OCI-LY7 (cell line): ENCODE data around the gene ERN2. TPM values are rescaled to one million over a fixed set of nuclear protein-coding genes. Genes with fewer than 3 reads are reported as not detected.
"Not testable (repeated sequence)": the region's sequence is repeated elsewhere in the genome, so short reads cannot be mapped to it uniquely, and the experiment has no call there.

Source experiments
- BruUV-seq: library from RNA; stranded (reverse); fragments of 400-500 nt; replicated peaks from 2 replicates; lab custom pipeline; 2021; lab: Mats Ljungman, UMichigan
- CTCF ChIA-PET: fragments of 300-600 bp; sonication (Branson Sonifier 250); formaldehyde crosslinking; loops from one replicate; lab custom pipeline; 2022; ENCODE audit warnings: antibody characterized with exemption; ENCODE audit not compliant: unreplicated experiment; lab: Charles Lee
- POLR2A ChIA-PET: fragments of 300-600 bp; sonication (Branson Sonifier 250); formaldehyde crosslinking; loops from one replicate; lab custom pipeline; 2022; ENCODE audit warnings: antibody characterized with exemption; lab: Charles Lee
- DNase-seq: peaks from one replicate; pipeline ENCODE4 v3.0.0-alpha.2; 2015; ENCODE audit warnings: low spot score
- H2AFZ ChIP-seq: fragments of 200-600 bp; sonication (generic), shearing (Covaris generic); 2 replicates; pipeline ENCODE4 v1.6.1; 2014; ENCODE audit warnings: mild to moderate bottlenecking, antibody characterized with exemption, low read length, moderate library complexity
- H3K27ac ChIP-seq: fragments of 200-600 bp; sonication (generic); 2 replicates; pipeline ENCODE4 v1.5.1; 2014; ENCODE audit warnings: mixed run types, low read depth, mild to moderate bottlenecking, moderate library complexity, low read length, inconsistent platforms; ENCODE audit not compliant: poor library complexity, severe bottlenecking
- H3K36me3 ChIP-seq: fragments of 200-600 bp; sonication (generic); 2 replicates; pipeline ENCODE4 v1.6.1; 2014; ENCODE audit warnings: mild to moderate bottlenecking, antibody characterized with exemption, low read length, moderate library complexity, mixed read lengths; ENCODE audit not compliant: insufficient read depth
- H3K4me1 ChIP-seq: fragments of 200-600 bp; sonication (generic); 2 replicates; pipeline ENCODE4 v1.5.1; 2014; ENCODE audit warnings: mild to moderate bottlenecking, low read length; ENCODE audit not compliant: insufficient read depth, poor library complexity, severe bottlenecking
- H3K4me2 ChIP-seq: fragments of 200-600 bp; sonication (generic); 2 replicates; pipeline ENCODE4 v1.6.1; 2014; ENCODE audit warnings: mild to moderate bottlenecking, low read length
- H3K4me3 ChIP-seq: fragments of 200-600 bp; sonication (generic); 2 replicates; pipeline ENCODE4 v1.5.1; 2014; ENCODE audit warnings: mild to moderate bottlenecking, low read depth, low read length; ENCODE audit not compliant: poor library complexity, severe bottlenecking
- H3K79me2 ChIP-seq: fragments of 200-600 bp; sonication (generic); 2 replicates; pipeline ENCODE4 v1.6.1; 2016; ENCODE audit warnings: low read depth, mild to moderate bottlenecking, low read length, moderate library complexity, mixed read lengths; ENCODE audit not compliant: insufficient read depth
- H3K9me2 ChIP-seq: fragments of 200-600 bp; sonication (generic); 2 replicates; pipeline ENCODE4 v1.6.1; 2016; ENCODE audit warnings: mild to moderate bottlenecking, low read length, mixed read lengths; ENCODE audit not compliant: insufficient read depth
- H3K9me3 ChIP-seq: fragments of 200-600 bp; sonication (generic); 2 replicates; pipeline ENCODE4 v1.6.1; 2014; ENCODE audit warnings: mild to moderate bottlenecking, mixed run types, low read length, mixed read lengths
- H4K20me1 ChIP-seq: fragments of 200-600 bp; sonication (generic); 2 replicates; pipeline ENCODE4 v1.6.1; 2014; ENCODE audit warnings: mild to moderate bottlenecking, antibody characterized with exemption, low read length, moderate library complexity, mixed read lengths; ENCODE audit not compliant: insufficient read depth
- EZH2phosphoT487 ChIP-seq: fragments of 200-600 bp; sonication (generic); IDR thresholded peaks from 2 replicates; pipeline ENCODE4 v1.6.1; 2018; ENCODE audit warnings: low read depth, borderline replicate concordance, mild to moderate bottlenecking, mixed run types, antibody characterized with exemption, low read length, moderate library complexity, mixed read lengths
- intact Hi-C: fragments of 100-400 bp; cut with micrococcal nuclease; formaldehyde crosslinking; loops from one replicate; pipeline ENCODE4 v1.10.0; 2022; ENCODE audit not compliant: unreplicated experiment
- total RNA-seq, 2 experiments: library from RNA; depleted of rRNA in 1 of 2; stranded (reverse); fragments of >200 nt in 1 of 2; shearing (Covaris generic) in 1 of 2; gene quantifications; 2 replicates each; pipeline ENCODE4 v1.2.3, GENCODE V29; 2014 to 2022
- TF ChIP-seq, protein P1 (sequence below): fragments of 200-600 bp; sonication (generic); conservative IDR thresholded peaks from 2 replicates; pipeline ENCODE4 v1.5.1; 2014; ENCODE audit warnings: mild to moderate bottlenecking, antibody characterized with exemption, low read length, moderate library complexity, mixed read lengths

ERN2 gene
- total RNA-seq, 2 experiments from 2014 or later = 1.2 to 2.5 TPM

- no peak for DNase-seq
- no peak overlapping the region for H3K4me3 ChIP-seq
- no peak overlapping the region for H3K27ac ChIP-seq
- no peaks in the 10 kb centered on the region for H3K4me1 ChIP-seq
- no peaks in the 10 kb centered on the region for H3K36me3 ChIP-seq
- 0 out of 2 replicates have a peak, but pooled peaks cover 3% of the 10 kb centered on the region for H3K9me3 ChIP-seq
- no peaks in the 10 kb centered on the region for H3K9me2 ChIP-seq
- H3K4me2 ChIP-seq = no peak overlapping the region
- CTCF ChIA-PET = no interaction called here
- intact Hi-C loops = no loop called here
- H3K79me2 ChIP-seq = no peaks in the 10 kb centered on the region
- no peak for TF ChIP-seq EZH2phosphoT487
- TF ChIP-seq, protein P1, sequence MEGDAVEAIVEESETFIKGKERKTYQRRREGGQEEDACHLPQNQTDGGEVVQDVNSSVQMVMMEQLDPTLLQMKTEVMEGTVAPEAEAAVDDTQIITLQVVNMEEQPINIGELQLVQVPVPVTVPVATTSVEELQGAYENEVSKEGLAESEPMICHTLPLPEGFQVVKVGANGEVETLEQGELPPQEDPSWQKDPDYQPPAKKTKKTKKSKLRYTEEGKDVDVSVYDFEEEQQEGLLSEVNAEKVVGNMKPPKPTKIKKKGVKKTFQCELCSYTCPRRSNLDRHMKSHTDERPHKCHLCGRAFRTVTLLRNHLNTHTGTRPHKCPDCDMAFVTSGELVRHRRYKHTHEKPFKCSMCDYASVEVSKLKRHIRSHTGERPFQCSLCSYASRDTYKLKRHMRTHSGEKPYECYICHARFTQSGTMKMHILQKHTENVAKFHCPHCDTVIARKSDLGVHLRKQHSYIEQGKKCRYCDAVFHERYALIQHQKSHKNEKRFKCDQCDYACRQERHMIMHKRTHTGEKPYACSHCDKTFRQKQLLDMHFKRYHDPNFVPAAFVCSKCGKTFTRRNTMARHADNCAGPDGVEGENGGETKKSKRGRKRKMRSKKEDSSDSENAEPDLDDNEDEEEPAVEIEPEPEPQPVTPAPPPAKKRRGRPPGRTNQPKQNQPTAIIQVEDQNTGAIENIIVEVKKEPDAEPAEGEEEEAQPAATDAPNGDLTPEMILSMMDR = no peak
- no peak overlapping the region for H2AFZ ChIP-seq
- no peaks in the 10 kb centered on the region for H4K20me1 ChIP-seq
- POLR2A ChIA-PET = interaction anchor here (0.5 kb wide), 1 partner anchor 48 kb away, joined by 3 read pairs; no protein-coding TSS in a partner anchor
- no TSS peak for BruUV-seq
Measured at GRCh38 chr16:23724785-23725131, 11.7 kb upstream of the ERN2 start.

DNA sequence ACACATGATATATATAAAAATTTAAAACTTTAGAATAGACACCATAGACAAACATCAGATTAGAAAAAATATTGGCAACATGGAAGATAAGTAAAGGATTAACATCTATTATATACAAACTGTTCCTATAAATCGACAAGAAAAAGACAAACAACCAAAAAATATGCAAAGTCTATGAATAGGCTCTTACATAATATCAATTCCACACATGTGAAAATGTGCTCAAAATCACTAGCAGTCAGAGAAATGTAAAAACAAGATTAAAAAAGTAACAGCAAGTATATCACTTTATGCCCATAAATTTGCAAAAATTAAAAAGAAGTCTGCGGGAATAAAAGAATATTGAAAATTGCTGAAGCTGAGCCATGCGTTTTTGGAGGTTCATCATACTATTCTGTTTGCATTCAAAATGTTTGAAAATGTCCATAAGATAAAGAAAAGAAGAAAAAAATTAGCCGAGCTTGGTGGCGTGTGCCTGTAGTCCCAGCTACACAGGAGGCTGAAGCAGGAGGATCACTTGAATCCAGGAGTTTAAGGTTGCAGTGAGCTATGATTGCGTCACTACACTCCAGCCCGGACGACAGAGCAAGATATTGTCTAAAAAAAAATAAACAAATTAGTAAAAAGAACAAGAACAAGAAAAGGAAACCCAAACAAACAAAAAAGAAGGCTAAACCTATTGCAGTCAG, 11.2 kb upstream of the ERN2 start:
- no peak overlapping the region for H3K27ac ChIP-seq
- H3K79me2 ChIP-seq = no peaks in the 10 kb centered on the region
- BruUV-seq = no TSS peak

DNA sequence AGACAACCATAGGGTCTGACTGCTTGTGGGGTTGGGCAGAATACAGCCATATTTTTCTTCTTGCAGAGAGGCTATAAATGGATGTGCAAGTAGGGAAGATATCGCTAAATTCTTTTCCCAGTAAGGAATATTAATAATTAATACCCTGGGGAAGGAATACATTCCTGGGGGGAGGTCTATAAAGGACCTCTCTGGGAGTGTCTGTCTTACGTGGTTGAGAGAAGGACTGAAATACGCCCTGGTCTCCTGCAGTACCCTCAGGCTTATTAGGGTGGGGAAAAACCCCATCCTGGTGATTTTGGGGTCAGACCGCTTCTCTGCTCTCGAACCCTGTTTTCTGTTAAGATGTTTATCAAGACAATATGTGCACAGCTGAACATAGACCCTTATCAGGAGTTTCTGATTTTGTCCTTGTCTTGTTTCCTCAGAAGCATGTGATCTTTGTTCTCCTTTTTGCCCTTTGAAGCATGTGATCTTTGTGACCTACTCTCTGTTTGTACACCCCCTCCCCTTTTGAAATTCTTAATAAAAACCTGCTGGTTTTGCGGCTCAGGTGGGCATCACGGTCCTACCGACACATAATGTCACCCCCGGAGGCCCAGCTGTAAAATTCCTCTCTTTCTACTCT, 9.7 kb upstream of the ERN2 start:
- POLR2A ChIA-PET, H3K4me3 ChIP-seq, H3K9me2 ChIP-seq, H3K27ac ChIP-seq, BruUV-seq, H3K4me2 ChIP-seq, H4K20me1 ChIP-seq, H2AFZ ChIP-seq, H3K79me2 ChIP-seq, intact Hi-C loops, H3K4me1 ChIP-seq, H3K36me3 ChIP-seq, H3K9me3 ChIP-seq, CTCF ChIA-PET: not testable (repeated sequence)
- DNase-seq = peak; percentile 7

More for the DNA sequence above, 11.2 kb upstream of the ERN2 start:
- Histone ChIP-seq H3K36me3 (no peaks in the 10 kb centered on the region), H2AFZ (no peak overlapping the region), H3K4me3 (no peak overlapping the region), H3K9me3 (0 out of 2 replicates have a peak, but pooled peaks cover 3% of the 10 kb centered on the region), H4K20me1 (no peaks in the 10 kb centered on the region), H3K9me2 (no peaks in the 10 kb centered on the region), H3K4me1 (no peaks in the 10 kb centered on the region), H3K4me2 (no peak overlapping the region)
- ChIA-PET POLR2A (no interaction called here), CTCF (no interaction called here)
- TF ChIP-seq, protein P1 = no peak
- TF ChIP-seq EZH2phosphoT487 = no peak
- intact Hi-C loops = no loop called here
- no peak for DNase-seq
